GM12878 (cell line): ENCODE data around the gene TSPAN31. TPM values are rescaled to one million over a fixed set of nuclear protein-coding genes. Genes with fewer than 3 reads are reported as not detected.
A peak's percentile ranks its signal among the peaks of the same experiment; 100 is the strongest.

ENCODE experiments used
- ATAC-seq: fragments of 200-7000 bp; cut with Tn5 transposase; 3 replicates; pipeline ENCODE4 v1.9.1; 2020; ENCODE audit warnings: mild to moderate bottlenecking, moderate library complexity
- BruUV-seq: library from RNA; stranded (reverse); fragments of 400-500 nt; replicated peaks from 2 replicates; lab custom pipeline; 2021; lab: Mats Ljungman, UMichigan
- CTCF ChIA-PET: fragments of 300-600 bp; sonication (Branson Sonifier 250); formaldehyde crosslinking; extraction: SDS; loops from one replicate; lab custom pipeline; 2021; ENCODE audit warnings: inconsistent platforms; lab: Yijun Ruan, JAX
- POLR2A ChIA-PET: fragments of 350-600 bp; formaldehyde crosslinking; extraction: SDS; loops from one replicate; lab custom pipeline; 2021; ENCODE audit warnings: inconsistent platforms; lab: Charles Lee
- RAD21 ChIA-PET: fragments of 300-600 bp; sonication (Branson Sonifier 250); formaldehyde crosslinking; loops from one replicate; lab custom pipeline; 2023; ENCODE audit warnings: antibody characterized with exemption; ENCODE audit not compliant: unreplicated experiment; lab: Charles Lee
- SMC1A ChIA-PET: fragments of 300-600 bp; sonication (Branson Sonifier 250); formaldehyde crosslinking; loops from one replicate; lab custom pipeline; 2023; ENCODE audit not compliant: unreplicated experiment, uncharacterized antibody; lab: Charles Lee
- DNase-seq: peaks from one replicate; pipeline ENCODE4 v3.0.0-alpha.2; 2011; ENCODE audit warnings: low read depth, low spot score
- FAIRE-seq: peaks from 3 replicates; lab custom pipeline; 2011; peaks lifted over from hg19 to GRCh38; lab: Jason Lieb, UNC
- H2AFZ ChIP-seq: 2 replicates; pipeline ENCODE4 v1.6.0; 2011; ENCODE audit warnings: low read depth, low read length, control low read depth; ENCODE audit not compliant: control insufficient read depth
- H3K27ac ChIP-seq: 2 replicates; pipeline ENCODE4 v1.5.1; 2011; ENCODE audit warnings: control low read depth; ENCODE audit not compliant: control insufficient read depth, insufficient read depth
- H3K27me3 ChIP-seq, 2 experiments: replicated peaks in 1 of 2; 2 replicates each; pipeline versions ENCODE4 v1.6.0 to v1.6.1; 2011; ENCODE audit warnings: low read length in 1 of 2; ENCODE audit not compliant: control insufficient read depth in 2 of 2, insufficient read depth in 2 of 2
- H3K36me3 ChIP-seq, 2 experiments: 2 replicates each; pipeline ENCODE4 v1.5.1; 2011; ENCODE audit warnings: low read length in 1 of 2; ENCODE audit not compliant: control insufficient read depth in 2 of 2, insufficient read depth in 2 of 2
- H3K4me1 ChIP-seq: 2 replicates; pipeline ENCODE4 v1.6.1; 2011; ENCODE audit warnings: mild to moderate bottlenecking, low read length, moderate library complexity, mixed read lengths; ENCODE audit not compliant: control insufficient read depth, insufficient read depth
- H3K4me2 ChIP-seq: 2 replicates; pipeline ENCODE4 v1.6.0; 2011; ENCODE audit warnings: control low read depth; ENCODE audit not compliant: control insufficient read depth, insufficient read depth
- H3K4me3 ChIP-seq: fragments of 200-600 bp; sonication (generic); 2 replicates; pipeline ENCODE4 v1.5.1; 2016
- H3K79me2 ChIP-seq: 2 replicates; pipeline ENCODE4 v1.6.0; 2011; ENCODE audit warnings: low read length; ENCODE audit not compliant: control insufficient read depth, insufficient read depth
- H3K9ac ChIP-seq: 2 replicates; pipeline ENCODE4 v1.8.0; 2011; ENCODE audit warnings: low read length, control low read depth, mixed read lengths; ENCODE audit not compliant: control insufficient read depth, insufficient read depth
- H3K9me3 ChIP-seq: replicated peaks from 3 replicates; pipeline ENCODE4 v1.5.1; 2011; ENCODE audit warnings: mild to moderate bottlenecking, low read length; ENCODE audit not compliant: control insufficient read depth, insufficient read depth
- H4K20me1 ChIP-seq: 2 replicates; pipeline ENCODE4 v1.6.0; 2011; ENCODE audit not compliant: control insufficient read depth, insufficient read depth
- ATF7 ChIP-seq: fragments of 450-650 bp; IDR thresholded peaks from 2 replicates; pipeline ENCODE4 v1.6.1; 2016; ENCODE audit warnings: low read depth, mild to moderate bottlenecking
- FOXK2 ChIP-seq: fragments of 450-650 bp; IDR thresholded peaks from 2 replicates; pipeline ENCODE4 v1.6.1; 2017; ENCODE audit warnings: mild to moderate bottlenecking, moderate library complexity
- PML ChIP-seq: IDR thresholded peaks from 2 replicates; pipeline ENCODE4 v1.6.1; 2012; ENCODE audit warnings: low read length, inconsistent platforms
- RAD21 ChIP-seq: IDR thresholded peaks from 2 replicates; pipeline ENCODE4 v1.6.1; 2011; ENCODE audit warnings: mild to moderate bottlenecking, low read depth, low read length, moderate library complexity; ENCODE audit not compliant: insufficient read depth
- RCOR1 ChIP-seq: conservative IDR thresholded peaks from 2 replicates; pipeline ENCODE4 v1.6.1; 2012; ENCODE audit warnings: low read depth, low read length, improper control_type of control experiment
- SIX5 ChIP-seq: IDR thresholded peaks from 2 replicates; pipeline ENCODE4 v1.6.1; 2011; ENCODE audit warnings: mild to moderate bottlenecking, low read depth, low read length, moderate library complexity; ENCODE audit not compliant: severe bottlenecking
- SMAD5 ChIP-seq: IDR thresholded peaks from 2 replicates; pipeline ENCODE4 v1.6.1; 2016; ENCODE audit warnings: antibody characterized with exemption, low read depth
- SPI1 ChIP-seq: IDR thresholded peaks from 2 replicates; pipeline ENCODE4 v1.6.1; 2011; ENCODE audit warnings: low read depth, mild to moderate bottlenecking, low read length, moderate library complexity, borderline replicate concordance; ENCODE audit not compliant: insufficient read depth
- WRNIP1 ChIP-seq: IDR thresholded peaks from 2 replicates; pipeline ENCODE4 v1.6.1; 2011; ENCODE audit warnings: low read depth, low read length, improper control_type of control experiment, borderline replicate concordance
- WGBS: methylation state at CpG from one replicate; pipeline ENCODE4 v1.1.6; 2016; ENCODE audit warnings: low lambda C conversion rate; ENCODE audit not compliant: insufficient replicate concordance, insufficient coverage; ENCODE audit errors: missing lambda C conversion rate; 5-methylcytosine and 5-hydroxymethylcytosine counted together
- in situ Hi-C: fragments of 300-500 bp; cut with MboI; formaldehyde crosslinking; loops from 9 replicates; pipeline ENCODE4 v1.14.3; 2018; ENCODE audit warnings: mixed read lengths
- intact Hi-C: fragments of 100-400 bp; cut with micrococcal nuclease; formaldehyde crosslinking; loops from one replicate; pipeline ENCODE4 v1.14.2; 2022; ENCODE audit not compliant: unreplicated experiment
- polyA plus RNA-seq, 11 experiments: library from polyadenylated mRNA; depleted of rRNA in 4 of 11; unstranded in 6 of 11; stranded (reverse) in 5 of 11; fragments of >200 nt; fragmentation: Nextera tagmentation in 4 of 11; fragmentation: Illumina TruSeq in 1 of 11; extraction: Ambion mirVana in 4 of 11; extraction: Trizol in 1 of 11; gene quantifications; 1 replicate in 1 of 11; 2 replicates in 10 of 11; pipeline versions ENCODE4 v1.2.1 to v1.2.3, GENCODE V29; 2011 to 2016; ENCODE audit warnings: inconsistent platforms in 2 of 11, missing spikeins in 2 of 11, low read depth in 1 of 11
- total RNA-seq, 4 experiments: library from RNA; depleted of rRNA in 3 of 4; stranded (reverse); fragments of >200 nt in 3 of 4; fragmentation: Illumina TruSeq in 1 of 4; extraction: Trizol in 1 of 4; gene quantifications; 2 replicates each; pipeline versions ENCODE4 v1.2.1 to v1.2.3, GENCODE V29; 2013 to 2021
- TF ChIP-seq, protein P1 (sequence below): IDR thresholded peaks from 2 replicates; pipeline ENCODE4 v1.6.1; 2012; ENCODE audit warnings: improper control_type of control experiment, low read depth, low read length; ENCODE audit not compliant: insufficient replicate concordance

TSPAN31 gene
- total and polyA plus RNA-seq, 10 of the 15 experiments (the other 5 are each of a cell fraction or from before 2014, with no cell fraction given), result 11.8 to 32.2 (median 24.7) TPM

DNA sequence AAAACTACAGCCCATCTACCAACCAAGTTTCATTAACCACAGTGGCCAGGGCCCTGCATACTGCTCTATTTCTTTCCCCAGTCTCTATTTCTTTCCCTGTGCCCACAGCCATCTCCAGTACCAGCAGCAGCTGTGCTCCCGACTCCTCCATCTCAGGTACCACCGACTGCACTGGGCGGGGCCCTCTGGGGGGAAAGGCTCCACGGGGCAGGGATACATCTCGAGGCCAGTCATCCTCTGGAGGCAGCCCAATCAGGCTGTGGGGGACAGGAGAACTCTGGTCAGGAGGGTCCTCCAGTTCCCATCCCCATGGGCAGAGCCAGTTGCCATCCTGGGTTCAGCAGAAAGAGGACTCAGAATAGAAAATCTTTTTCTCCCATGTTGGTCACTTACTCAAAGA is 4.2 kb downstream of the TSPAN31 start:
- H3K4me2 ChIP-seq, result no peak overlapping the region
- H3K9me3 ChIP-seq, result no peaks in the 10 kb centered on the region
- ChIA-PET SMC1A (interaction anchor here (1.0 to 1.8 kb wide), 2 partner anchors 8 to 35 kb away, joined by 3 to 4 read pairs; no protein-coding TSS in a partner anchor), POLR2A (no interaction called here), RAD21 (no interaction called here), CTCF (interaction anchor here (0.7 to 1.1 kb wide), 2 partner anchors 7 to 164 kb away, joined by 3 to 5 read pairs; no protein-coding TSS in a partner anchor)
- no peak overlapping the region for H2AFZ ChIP-seq
- peak; percentile 29; the same call in 1 of the 2 replicates for TF ChIP-seq SMAD5
- no peak for TF ChIP-seq FOXK2
- H4K20me1 ChIP-seq, result no peaks in the 10 kb centered on the region
- H3K79me2 ChIP-seq, result peaks cover 37% of the 10 kb centered on the region
- no peak overlapping the region for H3K27ac ChIP-seq
- in situ Hi-C loops (no loop called here), intact Hi-C loops (no loop called here)
- 98% methylated on average over 5 of the region's 5 CpGs for WGBS
- peaks cover 24% of the 10 kb centered on the region for H3K4me1 ChIP-seq
- FAIRE-seq (no peak), ATAC-seq (no peak), DNase-seq (no peak)
- no peaks in the 10 kb centered on the region for H3K27me3 ChIP-seq
- H3K4me3 ChIP-seq, result no peak overlapping the region
- no TSS peak for BruUV-seq
- H3K9ac ChIP-seq, result no peak overlapping the region
- peaks cover 6 to 7% of the 10 kb centered on the region in 2 experiments for H3K36me3 ChIP-seq

DNA sequence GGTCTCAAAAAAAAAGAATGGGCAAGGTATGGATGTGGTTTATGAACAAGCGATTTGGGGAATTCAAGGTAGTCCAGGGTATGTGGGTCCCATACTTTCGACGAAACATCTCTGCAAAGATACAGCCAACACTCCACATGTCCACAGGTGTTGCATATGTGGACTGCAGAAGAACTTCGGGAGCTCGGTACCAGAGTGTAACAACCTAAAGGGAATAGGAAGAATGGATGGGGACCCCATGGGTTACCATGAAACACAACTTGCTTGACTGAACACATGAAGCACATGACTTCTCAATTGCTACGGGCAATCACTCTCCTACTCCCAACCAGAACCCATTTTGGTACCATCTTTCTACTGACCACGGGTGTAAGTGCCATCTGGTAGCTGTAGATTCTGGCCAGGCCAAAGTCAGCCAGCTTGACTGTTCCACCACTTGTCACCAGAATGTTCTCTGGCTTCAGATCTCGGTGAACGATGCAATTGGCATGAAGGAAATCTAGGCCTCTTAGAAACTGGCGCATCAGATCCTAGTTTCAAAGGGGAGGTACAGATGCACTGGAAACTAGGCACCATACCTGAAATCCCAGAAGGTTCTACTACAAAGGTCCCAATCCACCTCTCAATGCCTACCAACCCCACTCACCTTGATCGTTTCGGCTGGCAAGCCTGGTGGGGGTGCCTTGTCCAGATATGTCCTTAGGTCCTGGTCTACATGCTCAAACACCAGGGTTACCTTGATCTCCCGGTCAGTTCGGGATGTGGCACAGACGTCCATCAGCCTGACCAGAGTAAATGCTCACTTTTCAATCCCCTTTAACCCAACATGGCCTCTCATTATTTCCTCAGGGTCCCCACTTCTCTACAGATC is 6.0 kb downstream of the TSPAN31 start:
- no peak for FAIRE-seq
- ChIA-PET SMC1A (interaction anchor here (1.8 kb wide), 1 partner anchor 9 kb away, joined by 4 read pairs; no protein-coding TSS in a partner anchor), CTCF (interaction anchor here (0.8 to 1.9 kb wide), 2 partner anchors 10 to 32 kb away, joined by 3 to 9 read pairs; no protein-coding TSS in a partner anchor), RAD21 (interaction anchor here (1.2 kb wide), 1 partner anchor 9 kb away, joined by 3 read pairs; no protein-coding TSS in a partner anchor), POLR2A (interaction anchor here (0.8 kb wide), 1 partner anchor 9 kb away, joined by 3 read pairs; no protein-coding TSS in a partner anchor)
- ATAC-seq, result no peak
- intact Hi-C loops, result loop anchor here (10.0 kb wide), 1 partner anchor 276 kb away; the partner anchor contains the start of gene ARHGAP9
- H4K20me1 ChIP-seq, result no peaks in the 10 kb centered on the region
- H3K9ac ChIP-seq, result peak overlapping the region; percentile 99
- WGBS, result 80% methylated on average over 15 of the region's 15 CpGs
- H3K9me3 ChIP-seq, result no peaks in the 10 kb centered on the region
- peaks cover 30% of the 10 kb centered on the region for H3K79me2 ChIP-seq
- H3K27me3 ChIP-seq, result no peaks in the 10 kb centered on the region
- no TSS peak for BruUV-seq
- H3K4me2 ChIP-seq, result peak overlapping the region; percentile 78
- DNase-seq, result no peak
- peaks cover 25% of the 10 kb centered on the region for H3K4me1 ChIP-seq
- no peak overlapping the region for H2AFZ ChIP-seq
- in situ Hi-C loops, result no loop called here
- H3K27ac ChIP-seq, result peak overlapping the region; percentile 94
- peak overlapping the region; percentile 79 for H3K4me3 ChIP-seq
- H3K36me3 ChIP-seq, result peaks cover 6 to 7% of the 10 kb centered on the region in 2 experiments
- TF ChIP-seq, protein P1, sequence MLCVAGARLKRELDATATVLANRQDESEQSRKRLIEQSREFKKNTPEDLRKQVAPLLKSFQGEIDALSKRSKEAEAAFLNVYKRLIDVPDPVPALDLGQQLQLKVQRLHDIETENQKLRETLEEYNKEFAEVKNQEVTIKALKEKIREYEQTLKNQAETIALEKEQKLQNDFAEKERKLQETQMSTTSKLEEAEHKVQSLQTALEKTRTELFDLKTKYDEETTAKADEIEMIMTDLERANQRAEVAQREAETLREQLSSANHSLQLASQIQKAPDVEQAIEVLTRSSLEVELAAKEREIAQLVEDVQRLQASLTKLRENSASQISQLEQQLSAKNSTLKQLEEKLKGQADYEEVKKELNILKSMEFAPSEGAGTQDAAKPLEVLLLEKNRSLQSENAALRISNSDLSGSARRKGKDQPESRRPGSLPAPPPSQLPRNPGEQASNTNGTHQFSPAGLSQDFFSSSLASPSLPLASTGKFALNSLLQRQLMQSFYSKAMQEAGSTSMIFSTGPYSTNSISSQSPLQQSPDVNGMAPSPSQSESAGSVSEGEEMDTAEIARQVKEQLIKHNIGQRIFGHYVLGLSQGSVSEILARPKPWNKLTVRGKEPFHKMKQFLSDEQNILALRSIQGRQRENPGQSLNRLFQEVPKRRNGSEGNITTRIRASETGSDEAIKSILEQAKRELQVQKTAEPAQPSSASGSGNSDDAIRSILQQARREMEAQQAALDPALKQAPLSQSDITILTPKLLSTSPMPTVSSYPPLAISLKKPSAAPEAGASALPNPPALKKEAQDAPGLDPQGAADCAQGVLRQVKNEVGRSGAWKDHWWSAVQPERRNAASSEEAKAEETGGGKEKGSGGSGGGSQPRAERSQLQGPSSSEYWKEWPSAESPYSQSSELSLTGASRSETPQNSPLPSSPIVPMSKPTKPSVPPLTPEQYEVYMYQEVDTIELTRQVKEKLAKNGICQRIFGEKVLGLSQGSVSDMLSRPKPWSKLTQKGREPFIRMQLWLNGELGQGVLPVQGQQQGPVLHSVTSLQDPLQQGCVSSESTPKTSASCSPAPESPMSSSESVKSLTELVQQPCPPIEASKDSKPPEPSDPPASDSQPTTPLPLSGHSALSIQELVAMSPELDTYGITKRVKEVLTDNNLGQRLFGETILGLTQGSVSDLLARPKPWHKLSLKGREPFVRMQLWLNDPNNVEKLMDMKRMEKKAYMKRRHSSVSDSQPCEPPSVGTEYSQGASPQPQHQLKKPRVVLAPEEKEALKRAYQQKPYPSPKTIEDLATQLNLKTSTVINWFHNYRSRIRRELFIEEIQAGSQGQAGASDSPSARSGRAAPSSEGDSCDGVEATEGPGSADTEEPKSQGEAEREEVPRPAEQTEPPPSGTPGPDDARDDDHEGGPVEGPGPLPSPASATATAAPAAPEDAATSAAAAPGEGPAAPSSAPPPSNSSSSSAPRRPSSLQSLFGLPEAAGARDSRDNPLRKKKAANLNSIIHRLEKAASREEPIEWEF, result no peak
- no peak for TF ChIP-seq RCOR1
- TF ChIP-seq ATF7, result no peak
- TF ChIP-seq RAD21, result no peak
- TF ChIP-seq SIX5, result no peak
- TF ChIP-seq PML, result 0 out of 2 replicates have a peak, but pooled peaks have one; percentile 27
- no peak for TF ChIP-seq SPI1
- 0 out of 2 replicates have a peak, but pooled peaks have one; percentile 31 for TF ChIP-seq WRNIP1
